ENCODE measurements around the gene AIMP2.

- TF ChIP-seq CTCF (conservative IDR thresholded peaks at IDR 0.05; ENCODE audit: low read depth, low read length) (no peak), SMC3 (IDR thresholded peaks at IDR 0.05; ENCODE audit: low read depth, low read length) (no peak), CEBPB (IDR thresholded peaks at IDR 0.05; ENCODE audit: low read depth, low read length) (no peak), USF2 (IDR thresholded peaks at IDR 0.05; ENCODE audit: low read depth, low read length) (no peak), NFE2L2 (IDR thresholded peaks at IDR 0.05; ENCODE audit: low read depth, low read length) (no peak), FOS (IDR thresholded peaks at IDR 0.05; ENCODE audit: low read depth, low read length) (no peak), BHLHE40 (IDR thresholded peaks at IDR 0.05; ENCODE audit: low read depth, low read length) (no peak)
Observed at GRCh38 chr7:6057316-6058129, 48.5 kb downstream of the AIMP2 start.
